Body of pancreas (tissue), 4 donors: ENCODE data around the gene ARGFX.

Experiments used
- CTCF ChIP-seq, 7 experiments: fragments of 450-650 bp in 4 of 7; fragments of 200-600 bp in 3 of 7; sonication (generic) in 3 of 7; IDR thresholded peaks; one replicate each; pipeline ENCODE4 v1.5.1; 2016 to 2019; ENCODE audit warnings: antibody characterized with exemption in 7 of 7
- POLR2A ChIP-seq, 3 donors: fragments of 450-650 bp; IDR thresholded peaks; one replicate each; pipeline ENCODE4 v1.6.1; 2016; ENCODE audit warnings: antibody characterized with exemption in 3 of 3, mild to moderate bottlenecking in 2 of 3

GRCh38 chr3:121592856-121593702, 25.3 kb downstream of the ARGFX start, which contains the start of gene FBXO40:
- TF ChIP-seq CTCF (IDR thresholded peaks at IDR 0.05) (no peak), POLR2A (IDR thresholded peaks at IDR 0.05) (no peak)
